Astrocyte (in vitro differentiated cells and primary cell): ENCODE measurements around the gene PPP1R2. TPM values are rescaled to one million over a fixed set of nuclear protein-coding genes. Genes with fewer than 3 reads are reported as not detected.

ENCODE experiments used
- DNase-seq: peaks from one replicate; pipeline ENCODE4 v3.0.0-alpha.2; 2010; ENCODE audit warnings: low read depth
- FAIRE-seq: peaks from 2 replicates; lab custom pipeline; 2011; peaks lifted over from hg19 to GRCh38; lab: Jason Lieb, UNC
- H2AFZ ChIP-seq: 2 replicates; pipeline ENCODE4 v1.6.0; 2012; ENCODE audit warnings: low read depth, low read length, inconsistent platforms
- H3K27ac ChIP-seq: 2 replicates; pipeline ENCODE4 v1.5.1; 2011; ENCODE audit warnings: low read depth, low read length, inconsistent platforms
- H3K27me3 ChIP-seq: 2 replicates; pipeline ENCODE4 v1.6.0; 2011; ENCODE audit warnings: low read length, inconsistent platforms; ENCODE audit not compliant: insufficient read depth
- H3K36me3 ChIP-seq: 2 replicates; pipeline ENCODE4 v1.5.1; 2011; ENCODE audit warnings: low read length, inconsistent platforms; ENCODE audit not compliant: insufficient read depth
- H3K4me1 ChIP-seq: 2 replicates; pipeline ENCODE4 v1.5.1; 2011; ENCODE audit warnings: low read length, inconsistent platforms; ENCODE audit not compliant: insufficient read depth
- H3K4me2 ChIP-seq: 2 replicates; pipeline ENCODE4 v1.6.0; 2012; ENCODE audit warnings: low read length, inconsistent platforms
- H3K4me3 ChIP-seq: 2 replicates; pipeline ENCODE4 v1.5.1; 2011; ENCODE audit warnings: low read depth, mild to moderate bottlenecking, low read length, inconsistent platforms; ENCODE audit not compliant: insufficient read depth
- H3K79me2 ChIP-seq: 2 replicates; pipeline ENCODE4 v1.6.0; 2012; ENCODE audit warnings: mild to moderate bottlenecking, low read length, inconsistent platforms; ENCODE audit not compliant: insufficient read depth
- H3K9ac ChIP-seq: 2 replicates; pipeline ENCODE4 v1.6.0; 2012; ENCODE audit warnings: mild to moderate bottlenecking, low read length, inconsistent platforms
- H3K9me3 ChIP-seq: 2 replicates; pipeline ENCODE4 v1.5.1; 2012; ENCODE audit warnings: low read depth, mild to moderate bottlenecking, low read length, inconsistent platforms; ENCODE audit not compliant: insufficient read depth
- H4K20me1 ChIP-seq: 2 replicates; pipeline ENCODE4 v1.6.0; 2012; ENCODE audit warnings: low read length, inconsistent platforms; ENCODE audit not compliant: insufficient read depth
- H3K27ac Mint-ChIP-seq: one replicate; pipeline ENCODE4 v1.8.0; 2021; ENCODE audit warnings: mild to moderate bottlenecking, mixed read lengths; ENCODE audit not compliant: unreplicated experiment
- H3K27me3 Mint-ChIP-seq: one replicate; pipeline ENCODE4 v1.8.0; 2021; ENCODE audit warnings: low read depth, mixed read lengths; ENCODE audit not compliant: unreplicated experiment
- H3K36me3 Mint-ChIP-seq: one replicate; pipeline ENCODE4 v1.8.0; 2021; ENCODE audit warnings: low read depth, mixed read lengths; ENCODE audit not compliant: unreplicated experiment
- H3K4me1 Mint-ChIP-seq: one replicate; pipeline ENCODE4 v1.8.0; 2021; ENCODE audit warnings: low read depth, mixed read lengths; ENCODE audit not compliant: unreplicated experiment
- H3K4me3 Mint-ChIP-seq: one replicate; pipeline ENCODE4 v1.8.0; 2021; ENCODE audit warnings: mild to moderate bottlenecking, moderate library complexity, mixed read lengths; ENCODE audit not compliant: unreplicated experiment
- H3K9me3 Mint-ChIP-seq: one replicate; pipeline ENCODE4 v1.8.0; 2021; ENCODE audit warnings: mild to moderate bottlenecking, mixed read lengths; ENCODE audit not compliant: unreplicated experiment
- CTCF ChIP-seq: IDR thresholded peaks from 2 replicates; pipeline ENCODE4 v1.5.1; 2011; ENCODE audit warnings: low read depth, mild to moderate bottlenecking, inconsistent platforms, low read length, moderate library complexity; ENCODE audit not compliant: insufficient read depth
- EZH2 ChIP-seq: IDR thresholded peaks from 2 replicates; pipeline ENCODE4 v1.6.1; 2012; ENCODE audit warnings: mild to moderate bottlenecking, low read length, inconsistent platforms; ENCODE audit not compliant: insufficient read depth
- total RNA-seq: library from RNA; stranded (reverse); gene quantifications from 2 replicates; pipeline ENCODE4 v1.2.1, GENCODE V29; 2021

The PPP1R2 gene
- total RNA-seq, 1 donor from 2014 or later = 34.5 TPM

- H3K9me3 Mint-ChIP-seq = no peaks in the 10 kb centered on the region
- Histone ChIP-seq H3K4me1 (peaks cover 13% of the 10 kb centered on the region), H3K4me3 (no peak overlapping the region), H3K4me2 (no peak overlapping the region), H4K20me1 (peaks cover 79% of the 10 kb centered on the region), H3K27ac (no peak overlapping the region), H3K9me3 (no peaks in the 10 kb centered on the region), H3K9ac (no peak overlapping the region), H2AFZ (no peak overlapping the region), H3K79me2 (peaks cover 98% of the 10 kb centered on the region), H3K36me3 (no peaks in the 10 kb centered on the region), H3K27me3 (no peaks in the 10 kb centered on the region)
- peaks cover 4% of the 10 kb centered on the region for H3K36me3 Mint-ChIP-seq
- DNase-seq (no peak), FAIRE-seq (no peak)
- H3K4me3 Mint-ChIP-seq = no peak overlapping the region
- H3K27ac Mint-ChIP-seq = no peak overlapping the region
- TF ChIP-seq CTCF = no peak
- H3K4me1 Mint-ChIP-seq = peaks cover 9% of the 10 kb centered on the region
- H3K27me3 Mint-ChIP-seq = no peaks in the 10 kb centered on the region
These were observed 5.1 kb downstream of the PPP1R2 start for GRCh38 chr3:195537995-195538394.

GRCh38 chr3:195535293-195535692 is 7.8 kb downstream of the PPP1R2 start:
- no peaks in the 10 kb centered on the region for H3K27me3 Mint-ChIP-seq

GRCh38 chr3:195532834-195533233 is 10.3 kb downstream of the PPP1R2 start:
- H3K27me3 Mint-ChIP-seq = no peaks in the 10 kb centered on the region
- Histone ChIP-seq H3K9ac (no peak overlapping the region), H2AFZ (no peak overlapping the region), H3K4me3 (no peak overlapping the region), H3K79me2 (peaks cover 71% of the 10 kb centered on the region), H3K36me3 (no peaks in the 10 kb centered on the region), H3K27ac (no peak overlapping the region), H3K27me3 (no peaks in the 10 kb centered on the region), H3K4me1 (no peaks in the 10 kb centered on the region), H3K4me2 (no peak overlapping the region), H3K9me3 (no peaks in the 10 kb centered on the region), H4K20me1 (peaks cover 75% of the 10 kb centered on the region)
- no peak for TF ChIP-seq CTCF
- TF ChIP-seq EZH2 = no peak
- no peaks in the 10 kb centered on the region for H3K9me3 Mint-ChIP-seq
- H3K27ac Mint-ChIP-seq = no peak overlapping the region
- H3K4me3 Mint-ChIP-seq = no peak overlapping the region
- H3K36me3 Mint-ChIP-seq = peaks cover 2% of the 10 kb centered on the region
- DNase-seq (no peak), FAIRE-seq (no peak)
- no peaks in the 10 kb centered on the region for H3K4me1 Mint-ChIP-seq

More at GRCh38 chr3:195535293-195535692, 7.8 kb downstream of the PPP1R2 start:
- Histone ChIP-seq H3K4me1 (no peaks in the 10 kb centered on the region), H3K4me3 (no peak overlapping the region), H3K36me3 (no peaks in the 10 kb centered on the region), H3K9ac (no peak overlapping the region), H4K20me1 (peaks cover 84% of the 10 kb centered on the region), H3K27ac (no peak overlapping the region), H3K79me2 (peaks cover 92% of the 10 kb centered on the region), H3K4me2 (no peak overlapping the region), H3K9me3 (no peaks in the 10 kb centered on the region), H3K27me3 (no peaks in the 10 kb centered on the region), H2AFZ (no peak overlapping the region)
- TF ChIP-seq CTCF (no peak), EZH2 (no peak)
- no peaks in the 10 kb centered on the region for H3K9me3 Mint-ChIP-seq
- FAIRE-seq = no peak
- H3K4me1 Mint-ChIP-seq = peaks cover 2% of the 10 kb centered on the region
- H3K27ac Mint-ChIP-seq = no peak overlapping the region
- H3K4me3 Mint-ChIP-seq = no peak overlapping the region
- no peak for DNase-seq
- peaks cover 4% of the 10 kb centered on the region for H3K36me3 Mint-ChIP-seq
